Activated CD4-positive, alpha-beta memory T cell treated with anti-CD3 and anti-CD28 coated beads for 36 hours (primary cell): ENCODE results near the gene MAML3. TPM values are rescaled to one million over a fixed set of nuclear protein-coding genes. Genes with fewer than 3 reads are reported as not detected.
A peak's percentile ranks its signal among the peaks of the same experiment; 100 is the strongest.

Experiments used
- CTCF ChIA-PET: fragments of 350-600 bp; sonication (Branson Sonifier 250); formaldehyde crosslinking; loops from one replicate; lab custom pipeline; 2021; ENCODE audit warnings: antibody characterized with exemption, inconsistent platforms; lab: Charles Lee
- POLR2A ChIA-PET: fragments of 350-600 bp; sonication (Branson Sonifier 250); formaldehyde crosslinking; loops from one replicate; lab custom pipeline; 2021; ENCODE audit warnings: antibody characterized with exemption; lab: Charles Lee
- DNase-seq: peaks from one replicate; pipeline ENCODE4 v3.0.0-alpha.2; 2020
- H3K27ac Mint-ChIP-seq: one replicate; pipeline ENCODE4 v1.8.0; 2021; ENCODE audit warnings: mixed read lengths
- H3K27me3 Mint-ChIP-seq: one replicate; pipeline ENCODE4 v1.8.0; 2021; ENCODE audit warnings: mixed read lengths
- H3K36me3 Mint-ChIP-seq: one replicate; pipeline ENCODE4 v1.8.0; 2021; ENCODE audit warnings: mixed read lengths
- H3K4me1 Mint-ChIP-seq: one replicate; pipeline ENCODE4 v1.8.0; 2021; ENCODE audit warnings: low read depth, mixed read lengths
- H3K4me3 Mint-ChIP-seq: one replicate; pipeline ENCODE4 v1.8.0; 2021; ENCODE audit warnings: mild to moderate bottlenecking, mixed read lengths
- H3K9me3 Mint-ChIP-seq: one replicate; pipeline ENCODE4 v1.8.0; 2021; ENCODE audit warnings: mixed read lengths
- intact Hi-C: fragments of 100-400 bp; cut with micrococcal nuclease; formaldehyde crosslinking; loops from one replicate; pipeline ENCODE4 v1.15.1; 2023
- total RNA-seq, 2 experiments: library from RNA; stranded (reverse); gene quantifications; one replicate each; pipeline ENCODE4 v1.2.3, GENCODE V29; 2021

MAML3 gene
- total RNA-seq, 2 experiments from 2014 or later, result 0.51 to 0.76 TPM

GRCh38 chr4:140095694-140096482, 58.1 kb downstream of the MAML3 start:
- peak overlapping the region; percentile 98 for H3K27ac Mint-ChIP-seq
- CTCF ChIA-PET, result interaction anchor here (0.7 to 1.5 kb wide), 6 partner anchors 18 to 61 kb away, joined by 3 to 6 read pairs (median 3); partner anchors contain the start of gene MAML3
- peak; percentile 75 for DNase-seq
- intact Hi-C loops, result loop anchor here (1.0 to 5.0 kb wide), 7 partner anchors 7 to 830 kb away; partner anchors contain the start of gene RAB33B
- H3K9me3 Mint-ChIP-seq, result no peaks in the 10 kb centered on the region
- peaks cover 71% of the 10 kb centered on the region for H3K4me1 Mint-ChIP-seq
- H3K27me3 Mint-ChIP-seq, result no peaks in the 10 kb centered on the region
- H3K4me3 Mint-ChIP-seq, result peak overlapping the region; percentile 75
- H3K36me3 Mint-ChIP-seq, result no peaks in the 10 kb centered on the region
- POLR2A ChIA-PET, result interaction anchor here (0.9 to 1.6 kb wide), 6 partner anchors 8 to 539 kb away, joined by 3 to 7 read pairs (median 4); partner anchors contain the start of genes MAML3 and SETD7

DNA sequence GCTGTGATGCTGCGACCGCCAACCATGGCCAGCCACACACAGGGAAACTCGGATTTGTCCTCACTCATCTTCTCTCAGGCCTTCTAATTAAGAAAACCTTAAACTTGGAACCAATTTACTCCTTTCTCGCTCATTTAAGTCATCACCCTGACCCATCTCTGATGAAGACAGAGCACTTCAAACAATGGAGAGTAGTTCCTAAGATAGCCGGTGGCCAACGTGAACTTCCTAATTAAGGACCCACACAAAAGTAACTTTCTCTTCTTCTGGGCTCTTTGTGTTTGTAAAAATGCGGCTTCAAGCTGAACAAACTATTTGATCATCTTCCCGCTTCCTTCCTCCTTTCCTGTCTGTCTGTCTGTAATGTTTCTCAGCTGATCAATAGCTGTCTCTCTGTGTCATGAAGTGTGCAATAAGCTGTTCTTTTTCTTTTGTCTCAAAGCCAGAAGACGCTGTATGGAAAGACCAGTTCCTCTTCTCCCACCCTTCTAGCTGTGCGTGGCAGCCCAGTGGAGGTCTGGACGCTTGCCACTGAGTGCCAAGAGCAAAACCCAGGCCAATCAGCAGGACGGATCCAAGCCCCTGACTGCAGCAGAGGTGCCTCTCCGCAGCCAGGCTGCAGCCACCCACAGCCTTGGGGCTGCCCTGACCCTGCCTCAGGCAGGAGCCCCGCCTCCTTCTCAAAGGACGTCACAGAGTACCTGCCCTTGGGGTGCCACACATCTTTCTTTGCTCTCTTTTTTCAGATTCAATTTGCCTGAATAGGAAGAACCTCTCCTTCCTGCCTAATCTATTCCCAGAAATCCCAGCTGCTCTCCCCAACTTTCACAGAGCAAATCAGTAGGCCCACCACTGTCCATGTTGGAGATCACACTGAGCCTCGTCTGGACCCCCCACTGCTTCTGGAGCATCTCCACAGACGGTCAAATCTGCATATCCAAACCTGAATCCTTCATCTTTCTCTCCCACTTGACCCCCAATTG, 59.3 kb downstream of the MAML3 start:
- POLR2A ChIA-PET, result interaction anchor here (0.6 to 1.6 kb wide), 5 partner anchors 9 to 538 kb away, joined by 3 to 5 read pairs (median 3); partner anchors contain the start of gene SETD7
- H3K4me3 Mint-ChIP-seq, result peak overlapping the region; percentile 75
- H3K27me3 Mint-ChIP-seq, result no peaks in the 10 kb centered on the region
- peaks cover 59% of the 10 kb centered on the region for H3K4me1 Mint-ChIP-seq
- no peaks in the 10 kb centered on the region for H3K36me3 Mint-ChIP-seq
- DNase-seq, result peak; percentile 77
- intact Hi-C loops, result loop anchor here (1.0 to 5.0 kb wide), 4 partner anchors 9 to 642 kb away; partner anchors contain the start of gene RAB33B
- peak overlapping the region; percentile 98 for H3K27ac Mint-ChIP-seq
- CTCF ChIA-PET, result interaction anchor here (0.5 to 1.5 kb wide), 6 partner anchors 17 to 233 kb away, joined by 3 to 6 read pairs (median 4); partner anchors contain the start of gene MAML3
- no peaks in the 10 kb centered on the region for H3K9me3 Mint-ChIP-seq

GRCh38 chr4:140092094-140092851, 61.7 kb downstream of the MAML3 start:
- ChIA-PET POLR2A (no interaction called here), CTCF (no interaction called here)
- DNase-seq, result no peak
- no peak overlapping the region for H3K4me3 Mint-ChIP-seq
- H3K4me1 Mint-ChIP-seq, result peaks cover 39% of the 10 kb centered on the region
- no peak overlapping the region for H3K27ac Mint-ChIP-seq
- H3K36me3 Mint-ChIP-seq, result no peaks in the 10 kb centered on the region
- intact Hi-C loops, result no loop called here
- peaks cover 4% of the 10 kb centered on the region for H3K27me3 Mint-ChIP-seq
- H3K9me3 Mint-ChIP-seq, result no peaks in the 10 kb centered on the region

- Mint-ChIP-seq H3K36me3 (no peaks in the 10 kb centered on the region), H3K4me3 (no peak overlapping the region), H3K27ac (no peak overlapping the region), H3K9me3 (no peaks in the 10 kb centered on the region), H3K4me1 (peaks cover 30% of the 10 kb centered on the region), H3K27me3 (peaks cover 4% of the 10 kb centered on the region)
- DNase-seq, result no peak
- intact Hi-C loops, result no loop called here
- CTCF ChIA-PET, result no interaction called here
- POLR2A ChIA-PET, result no interaction called here
Measured at GRCh38 chr4:140091305-140091704, 62.7 kb downstream of the MAML3 start.

- Mint-ChIP-seq H3K4me1 (peaks cover 19% of the 10 kb centered on the region), H3K27me3 (peaks cover 4% of the 10 kb centered on the region), H3K9me3 (no peaks in the 10 kb centered on the region), H3K4me3 (no peak overlapping the region), H3K36me3 (no peaks in the 10 kb centered on the region), H3K27ac (no peak overlapping the region)
- DNase-seq, result no peak
- ChIA-PET POLR2A (no interaction called here), CTCF (no interaction called here)
- intact Hi-C loops, result no loop called here
Measured at GRCh38 chr4:140090215-140090731, 63.7 kb downstream of the MAML3 start.

- POLR2A ChIA-PET, result no interaction called here
Measured at GRCh38 chr4:140089216-140089615, 64.8 kb downstream of the MAML3 start.

GRCh38 chr4:140088323-140088967, 65.5 kb downstream of the MAML3 start:
- Mint-ChIP-seq H3K36me3 (no peaks in the 10 kb centered on the region), H3K27ac (no peak overlapping the region), H3K4me3 (no peak overlapping the region), H3K9me3 (no peaks in the 10 kb centered on the region), H3K27me3 (peaks cover 4% of the 10 kb centered on the region), H3K4me1 (peaks cover 3% of the 10 kb centered on the region)
- ChIA-PET CTCF (interaction anchor here (0.7 to 1.4 kb wide), 2 partner anchors 39 to 165 kb away, joined by 3 read pairs; no protein-coding TSS in a partner anchor), POLR2A (no interaction called here)
- no peak for DNase-seq
- intact Hi-C loops, result no loop called here

More at GRCh38 chr4:140089216-140089615, 64.8 kb downstream of the MAML3 start:
- peaks cover 4% of the 10 kb centered on the region for H3K27me3 Mint-ChIP-seq
- CTCF ChIA-PET, result no interaction called here
- no peak for DNase-seq
- H3K36me3 Mint-ChIP-seq, result no peaks in the 10 kb centered on the region
- no peaks in the 10 kb centered on the region for H3K9me3 Mint-ChIP-seq
- H3K27ac Mint-ChIP-seq, result no peak overlapping the region
- no peak overlapping the region for H3K4me3 Mint-ChIP-seq
- H3K4me1 Mint-ChIP-seq, result peaks cover 9% of the 10 kb centered on the region
- intact Hi-C loops, result no loop called here

GRCh38 chr4:140085881-140086280, 68.1 kb downstream of the MAML3 start:
- Mint-ChIP-seq H3K4me1 (peaks cover 5% of the 10 kb centered on the region), H3K27ac (no peak overlapping the region), H3K27me3 (peaks cover 10% of the 10 kb centered on the region), H3K36me3 (no peaks in the 10 kb centered on the region), H3K4me3 (no peak overlapping the region), H3K9me3 (no peaks in the 10 kb centered on the region)
- intact Hi-C loops, result no loop called here
- CTCF ChIA-PET, result no interaction called here
- no peak for DNase-seq
- POLR2A ChIA-PET, result no interaction called here

GRCh38 chr4:140085062-140085622, 68.8 kb downstream of the MAML3 start:
- H3K9me3 Mint-ChIP-seq, result no peaks in the 10 kb centered on the region
- intact Hi-C loops, result no loop called here
- H3K4me3 Mint-ChIP-seq, result no peak overlapping the region
- DNase-seq, result no peak
- H3K27ac Mint-ChIP-seq, result no peak overlapping the region
- no peaks in the 10 kb centered on the region for H3K36me3 Mint-ChIP-seq
- POLR2A ChIA-PET, result no interaction called here
- H3K4me1 Mint-ChIP-seq, result peaks cover 5% of the 10 kb centered on the region
- CTCF ChIA-PET, result no interaction called here
- peaks cover 10% of the 10 kb centered on the region for H3K27me3 Mint-ChIP-seq

DNA sequence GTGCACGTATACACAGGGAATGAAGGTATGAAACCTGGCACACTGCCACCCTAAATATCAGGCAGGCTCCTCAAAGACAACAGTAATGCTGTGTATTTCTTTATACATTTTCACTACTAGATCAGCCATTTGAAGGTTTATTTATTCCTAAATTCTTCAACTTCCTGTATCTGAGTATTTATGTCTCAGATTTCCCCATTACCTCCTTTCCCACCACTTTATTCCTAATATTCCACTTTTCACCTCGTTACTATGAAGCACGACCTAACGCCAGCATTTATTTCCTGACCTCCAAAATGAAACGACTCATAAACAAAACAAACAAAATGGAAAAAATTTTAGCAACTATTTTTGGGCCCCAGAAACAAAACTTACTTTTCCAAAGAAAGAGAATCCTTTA, 69.6 kb downstream of the MAML3 start:
- ChIA-PET CTCF (no interaction called here), POLR2A (no interaction called here)
- no peaks in the 10 kb centered on the region for H3K9me3 Mint-ChIP-seq
- H3K36me3 Mint-ChIP-seq, result no peaks in the 10 kb centered on the region
- no peak for DNase-seq
- no peak overlapping the region for H3K27ac Mint-ChIP-seq
- H3K27me3 Mint-ChIP-seq, result peaks cover 10% of the 10 kb centered on the region
- intact Hi-C loops, result no loop called here
- peaks cover 5% of the 10 kb centered on the region for H3K4me1 Mint-ChIP-seq
- H3K4me3 Mint-ChIP-seq, result no peak overlapping the region
